NT2/D1 (cell line): ENCODE results near the gene VAV2.

ENCODE experiments used
- SUZ12 ChIP-seq: IDR thresholded peaks from 2 replicates; pipeline ENCODE4 v1.6.1; 2011; ENCODE audit not compliant: insufficient read length, insufficient read depth; ENCODE audit errors: extremely low read depth
- YY1 ChIP-seq: IDR thresholded peaks from 2 replicates; pipeline ENCODE4 v1.6.1; 2011; ENCODE audit not compliant: insufficient read length, insufficient read depth
- ZNF274 ChIP-seq: IDR thresholded peaks from 2 replicates; pipeline ENCODE4 v1.6.1; 2011; ENCODE audit warnings: mild to moderate bottlenecking, low read depth, low read length

DNA sequence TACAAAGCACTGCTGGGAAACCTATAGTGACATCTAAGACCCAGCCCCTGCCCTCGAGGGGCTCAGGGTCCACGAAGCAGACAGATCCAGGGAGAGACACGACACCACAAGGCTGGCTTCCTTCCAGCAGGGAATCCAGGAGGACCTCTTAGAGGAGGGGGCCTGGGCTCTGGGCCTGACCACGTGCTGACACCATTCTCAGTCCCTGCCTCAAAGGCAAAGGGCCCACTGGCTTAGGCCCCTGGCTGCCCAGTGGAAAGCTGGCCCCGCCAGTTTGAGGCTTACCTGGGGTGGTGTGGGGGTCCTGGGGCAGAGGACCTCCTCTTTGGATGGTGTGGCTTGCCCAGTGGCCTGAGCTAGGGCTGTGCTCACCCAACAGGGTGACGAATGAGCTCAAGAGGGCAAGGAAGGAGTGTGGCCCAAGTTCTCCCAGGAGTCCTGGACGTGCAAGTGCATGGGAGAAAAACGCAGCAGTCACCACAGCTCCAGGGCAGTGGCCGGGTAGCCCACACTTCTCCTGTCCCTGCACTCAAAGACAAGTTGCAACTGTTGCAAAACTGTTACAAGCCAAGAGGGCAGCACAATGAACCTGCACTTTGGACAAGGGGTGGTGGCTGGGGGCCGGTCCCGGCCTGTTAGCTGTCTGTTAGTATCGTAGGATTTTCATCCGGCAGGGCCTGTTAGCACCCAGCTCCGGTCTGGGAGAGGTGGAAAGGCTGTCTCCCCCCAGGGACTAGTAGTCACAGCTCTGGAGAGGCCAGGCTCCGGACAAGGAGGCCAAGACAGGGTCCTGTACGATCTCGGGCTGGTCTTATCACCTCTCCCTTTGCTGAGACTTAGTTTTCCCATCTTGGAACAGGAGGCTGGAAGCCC is 252.5 kb downstream of the VAV2 start:
- no peak for TF ChIP-seq SUZ12
- no peak for TF ChIP-seq YY1
- TF ChIP-seq ZNF274: no peak
